Natural killer cell (primary cell): ENCODE results near the gene IAPP. TPM values are rescaled to one million over a fixed set of nuclear protein-coding genes. Genes with fewer than 3 reads are reported as not detected.
"Not testable (repeated sequence)": the region's sequence is repeated elsewhere in the genome, so short reads cannot be mapped to it uniquely, and the experiment has no call there.

Source experiments
- ATAC-seq, 3 donors: fragments of 150-1000 bp in 2 of 3; fragments of 200-7000 bp in 1 of 3; cut with Tn5 transposase; 1 replicate in 1 of 3; 2 replicates in 2 of 3; pipeline ENCODE4 v1.10.0; 2021; ENCODE audit warnings: mild to moderate bottlenecking in 2 of 3, moderate library complexity in 2 of 3
- DNase-seq, 2 donors: peaks; one replicate each; pipeline versions ENCODE4 v3.0.0 to v3.0.0-alpha.2; 2013 to 2021; ENCODE audit warnings: mixed read lengths in 1 of 2
- H3K27ac ChIP-seq: one replicate; pipeline ENCODE4 v1.5.1; 2013; ENCODE audit warnings: mild to moderate bottlenecking, low read length
- H3K27me3 ChIP-seq: one replicate; pipeline ENCODE4 v1.6.1; 2013; ENCODE audit warnings: low read length; ENCODE audit not compliant: control insufficient read depth, insufficient read depth
- H3K36me3 ChIP-seq: one replicate; pipeline ENCODE4 v1.6.1; 2013; ENCODE audit warnings: low read length; ENCODE audit not compliant: control insufficient read depth, insufficient read depth
- H3K4me1 ChIP-seq: one replicate; pipeline ENCODE4 v1.6.1; 2013; ENCODE audit warnings: low read length; ENCODE audit not compliant: control insufficient read depth, insufficient read depth
- H3K4me3 ChIP-seq: one replicate; pipeline ENCODE4 v1.5.1; 2013; ENCODE audit warnings: low read length
- H3K9me3 ChIP-seq: one replicate; pipeline ENCODE4 v1.6.1; 2013; ENCODE audit warnings: low read length; ENCODE audit not compliant: control insufficient read depth, insufficient read depth
- H3K27ac Mint-ChIP-seq, 2 donors: one replicate each; pipeline ENCODE4 v1.8.0; 2022; ENCODE audit warnings: mild to moderate bottlenecking in 2 of 2, mixed read lengths in 2 of 2, moderate library complexity in 1 of 2
- H3K27me3 Mint-ChIP-seq, 2 donors: one replicate each; pipeline ENCODE4 v1.8.0; 2022; ENCODE audit warnings: low read depth in 2 of 2, mixed read lengths in 2 of 2
- H3K36me3 Mint-ChIP-seq: one replicate; pipeline ENCODE4 v1.8.0; 2022; ENCODE audit warnings: mixed read lengths
- H3K4me1 Mint-ChIP-seq, 2 donors: one replicate each; pipeline ENCODE4 v1.8.0; 2022; ENCODE audit warnings: mixed read lengths in 2 of 2
- H3K4me3 Mint-ChIP-seq: one replicate; pipeline ENCODE4 v1.8.0; 2022; ENCODE audit warnings: mild to moderate bottlenecking, moderate library complexity, mixed read lengths
- H3K9me3 Mint-ChIP-seq, 2 donors: one replicate each; pipeline ENCODE4 v1.8.0; 2022; ENCODE audit warnings: mixed read lengths in 2 of 2
- WGBS: methylation state at CpG from one replicate; pipeline ENCODE4 v1.1.7; 2013; ENCODE audit warnings: missing lambda C conversion rate; ENCODE audit not compliant: insufficient coverage; 5-methylcytosine and 5-hydroxymethylcytosine counted together
- intact Hi-C: fragments of 100-400 bp; cut with micrococcal nuclease; formaldehyde crosslinking; loops from one replicate; pipeline ENCODE4 v1.14.2; 2022
- total RNA-seq, 4 donors: library from RNA; stranded (reverse); fragments of 120-200 nt in 1 of 4; gene quantifications; one replicate each; pipeline versions ENCODE4 v1.2.3 to v1.2.4, GENCODE V29; 2013 to 2022
- TF ChIP-seq, protein P1 (sequence below): fragments of 200-600 bp; IDR thresholded peaks from one replicate; pipeline ENCODE4 v1.8.0; 2022; ENCODE audit warnings: antibody characterized with exemption

The IAPP gene
- total RNA-seq, 3 donors from 2014 or later (not counting 1 experiment from before 2014, with no cell fraction given): not detected

DNA sequence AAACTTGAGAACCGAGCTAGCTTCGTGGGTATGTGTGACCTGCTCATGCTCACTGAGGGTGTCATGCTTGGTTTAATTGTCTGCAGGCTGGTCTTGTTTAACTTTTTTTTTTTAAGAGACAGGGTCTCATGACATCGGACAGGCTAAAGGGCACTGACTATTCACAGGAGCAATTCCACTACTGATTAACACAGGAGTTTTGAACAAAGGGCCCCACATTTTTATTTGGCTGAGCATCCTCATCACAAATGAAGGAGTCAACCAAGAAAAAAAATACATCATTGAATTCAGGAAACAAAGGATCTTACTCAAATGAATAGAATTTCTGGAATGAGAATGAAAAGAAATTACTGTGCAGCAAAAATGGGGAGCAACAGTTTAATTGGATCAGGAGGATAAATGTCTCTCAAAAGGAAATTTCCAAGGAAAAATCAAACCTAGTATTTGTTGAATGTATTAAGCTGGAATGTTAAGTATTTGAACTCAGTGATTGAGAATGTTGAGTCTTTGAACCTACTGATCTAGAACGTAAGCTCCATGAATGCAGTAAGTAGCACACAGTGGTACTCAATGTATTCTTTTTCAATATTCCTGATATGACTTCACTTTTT is 43.9 kb downstream of the IAPP start:
- intact Hi-C loops: no loop called here
- Histone ChIP-seq H3K27me3 (peaks cover 7% of the 10 kb centered on the region), H3K4me1 (no peaks in the 10 kb centered on the region), H3K4me3 (no peak overlapping the region), H3K36me3 (no peaks in the 10 kb centered on the region), H3K27ac (no peak overlapping the region), H3K9me3 (no peaks in the 10 kb centered on the region)
- H3K36me3 Mint-ChIP-seq: no peaks in the 10 kb centered on the region
- ATAC-seq (no peak), DNase-seq (no peak)
- no peaks in the 10 kb centered on the region for H3K9me3 Mint-ChIP-seq
- 93% methylated on average over 3 of the region's 4 CpGs for WGBS
- H3K4me1 Mint-ChIP-seq: no peaks in the 10 kb centered on the region
- TF ChIP-seq, protein P1, sequence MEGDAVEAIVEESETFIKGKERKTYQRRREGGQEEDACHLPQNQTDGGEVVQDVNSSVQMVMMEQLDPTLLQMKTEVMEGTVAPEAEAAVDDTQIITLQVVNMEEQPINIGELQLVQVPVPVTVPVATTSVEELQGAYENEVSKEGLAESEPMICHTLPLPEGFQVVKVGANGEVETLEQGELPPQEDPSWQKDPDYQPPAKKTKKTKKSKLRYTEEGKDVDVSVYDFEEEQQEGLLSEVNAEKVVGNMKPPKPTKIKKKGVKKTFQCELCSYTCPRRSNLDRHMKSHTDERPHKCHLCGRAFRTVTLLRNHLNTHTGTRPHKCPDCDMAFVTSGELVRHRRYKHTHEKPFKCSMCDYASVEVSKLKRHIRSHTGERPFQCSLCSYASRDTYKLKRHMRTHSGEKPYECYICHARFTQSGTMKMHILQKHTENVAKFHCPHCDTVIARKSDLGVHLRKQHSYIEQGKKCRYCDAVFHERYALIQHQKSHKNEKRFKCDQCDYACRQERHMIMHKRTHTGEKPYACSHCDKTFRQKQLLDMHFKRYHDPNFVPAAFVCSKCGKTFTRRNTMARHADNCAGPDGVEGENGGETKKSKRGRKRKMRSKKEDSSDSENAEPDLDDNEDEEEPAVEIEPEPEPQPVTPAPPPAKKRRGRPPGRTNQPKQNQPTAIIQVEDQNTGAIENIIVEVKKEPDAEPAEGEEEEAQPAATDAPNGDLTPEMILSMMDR: no peak
- no peak overlapping the region for H3K27ac Mint-ChIP-seq
- peaks cover 20 to 27% of the 10 kb centered on the region in 2 donors for H3K27me3 Mint-ChIP-seq
- H3K4me3 Mint-ChIP-seq: no peak overlapping the region

DNA sequence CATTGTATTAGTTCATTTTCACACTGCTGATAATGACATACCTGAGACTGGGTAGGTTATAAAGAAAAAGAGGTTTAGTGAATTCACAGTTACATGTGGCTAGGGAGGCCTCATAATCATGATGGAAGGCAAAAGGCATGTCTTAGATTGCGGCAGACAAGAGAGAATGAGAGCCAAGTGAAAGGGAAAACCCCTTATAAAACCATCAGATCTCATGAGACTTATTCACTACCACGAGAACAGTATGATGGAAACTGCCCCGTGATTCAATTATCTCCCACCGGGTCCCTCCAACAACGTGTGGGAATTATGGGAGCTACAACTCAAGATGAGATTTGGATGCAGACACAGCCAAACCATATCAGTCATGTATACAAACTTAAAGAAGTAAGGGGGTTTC is 45.7 kb downstream of the IAPP start:
- H3K9me3 ChIP-seq, ATAC-seq, H3K27ac ChIP-seq, H3K4me1 Mint-ChIP-seq, H3K27me3 ChIP-seq, H3K9me3 Mint-ChIP-seq, H3K36me3 ChIP-seq, H3K4me1 ChIP-seq, DNase-seq, intact Hi-C loops, H3K4me3 ChIP-seq, H3K4me3 Mint-ChIP-seq, H3K27ac Mint-ChIP-seq, H3K36me3 Mint-ChIP-seq: not testable (repeated sequence)
- WGBS: 76% methylated on average over 4 of the region's 5 CpGs
- peaks cover 24 to 27% of the 10 kb centered on the region in 2 donors for H3K27me3 Mint-ChIP-seq

DNA sequence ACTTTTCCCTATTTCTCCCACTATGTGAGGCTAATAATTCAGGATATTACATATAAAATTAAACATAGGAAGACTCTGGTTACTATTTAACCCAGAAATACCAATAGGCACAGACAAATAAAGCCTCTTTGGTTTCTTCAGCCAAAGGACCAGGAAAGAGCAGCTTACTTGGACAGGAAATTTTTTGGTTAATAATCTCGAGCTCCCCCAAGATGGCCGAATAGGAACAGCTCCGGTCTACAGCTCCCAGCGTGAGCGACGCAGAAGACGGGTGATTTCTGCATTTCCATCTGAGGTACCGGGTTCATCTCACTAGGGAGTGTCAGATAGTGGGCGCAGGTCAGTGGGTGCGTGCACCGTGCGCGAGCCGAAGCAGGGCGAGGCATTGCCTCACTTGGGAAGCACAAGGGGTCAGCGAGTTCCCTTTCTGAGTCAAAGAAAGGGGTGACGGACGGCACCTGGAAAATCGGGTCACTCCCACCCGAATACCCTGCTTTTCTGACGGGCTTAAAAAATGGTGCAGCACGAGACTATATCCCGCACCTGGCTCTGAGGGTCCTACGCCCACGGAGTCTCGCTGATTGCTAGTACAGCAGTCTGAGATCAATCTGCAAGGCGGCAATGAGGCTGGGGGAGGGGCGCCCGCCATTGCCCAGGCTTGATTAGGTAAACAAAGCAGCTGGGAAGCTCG is 46.5 kb downstream of the IAPP start:
- H3K4me3 Mint-ChIP-seq, H3K9me3 Mint-ChIP-seq, H3K27ac Mint-ChIP-seq, intact Hi-C loops, H3K36me3 ChIP-seq, H3K9me3 ChIP-seq, H3K4me1 Mint-ChIP-seq, H3K27me3 ChIP-seq, H3K27ac ChIP-seq, ATAC-seq, H3K4me1 ChIP-seq, DNase-seq, H3K36me3 Mint-ChIP-seq, H3K4me3 ChIP-seq: not testable (repeated sequence)
- peaks cover 24 to 27% of the 10 kb centered on the region in 2 donors for H3K27me3 Mint-ChIP-seq
- WGBS: 91% methylated on average over 28 of the region's 30 CpGs

DNA sequence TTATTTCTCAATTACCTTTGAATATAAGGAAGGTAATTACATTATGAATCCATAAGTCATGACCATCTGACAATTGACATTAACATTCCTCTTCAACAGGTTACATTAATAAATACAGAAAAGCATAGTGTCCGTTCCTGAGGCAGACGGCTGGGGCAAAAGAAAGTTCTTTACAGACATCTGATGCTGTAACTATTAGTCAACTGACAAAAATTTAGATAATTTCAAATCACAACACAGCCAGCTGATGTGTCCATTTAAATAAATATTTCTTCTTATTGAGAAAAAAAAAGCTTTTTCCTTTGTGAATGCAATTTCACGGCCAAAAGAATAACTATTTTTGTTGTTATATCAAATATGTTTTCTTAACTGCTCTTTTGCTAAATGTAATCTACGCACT is 55.5 kb downstream of the IAPP start:
- no peaks in the 10 kb centered on the region for H3K36me3 Mint-ChIP-seq
- TF ChIP-seq, protein P1: no peak
- peaks cover 0 to 2% of the 10 kb centered on the region in 2 donors for H3K9me3 Mint-ChIP-seq
- H3K36me3 ChIP-seq: no peaks in the 10 kb centered on the region
- ATAC-seq (no peak), DNase-seq (no peak)
- no peak overlapping the region for H3K27ac Mint-ChIP-seq
- H3K4me1 Mint-ChIP-seq: no peaks in the 10 kb centered on the region
- H3K9me3 ChIP-seq: no peaks in the 10 kb centered on the region
- 93% methylated on average over 3 of the region's 4 CpGs for WGBS
- peaks cover 19 to 21% of the 10 kb centered on the region in 2 donors for H3K27me3 Mint-ChIP-seq
- peaks cover 6% of the 10 kb centered on the region for H3K27me3 ChIP-seq
- intact Hi-C loops: no loop called here
- no peak overlapping the region for H3K4me3 Mint-ChIP-seq
- no peak overlapping the region for H3K4me3 ChIP-seq
- H3K4me1 ChIP-seq: no peaks in the 10 kb centered on the region
- no peak overlapping the region for H3K27ac ChIP-seq

Other genes starting within 250 kb of the IAPP start
- not detected for gene SLCO1B1, start 241.7 kb upstream of the IAPP start, total RNA-seq
- not detected for gene SLCO1A2, start 38.0 kb upstream of the IAPP start, total RNA-seq
- gene PYROXD1, start 64.8 kb downstream of the IAPP start, total RNA-seq: 10 to 100 TPM; 44.2 to 64.7 (median 46.8) TPM
- gene RECQL, start 128.7 kb downstream of the IAPP start, total RNA-seq: 10 to 100 TPM; 39.4 to 46.8 (median 40.1) TPM
- 10 to 100 TPM; 30.9 to 38.0 (median 33.1) TPM for gene GOLT1B, start 128.9 kb downstream of the IAPP start, total RNA-seq
- 1 to 10 TPM in 2 of 3 donors, not detected in 1; 1.2 to 1.4 TPM for gene SPX, start 153.4 kb downstream of the IAPP start, total RNA-seq
- not detected for gene GYS2, start 231.9 kb downstream of the IAPP start, total RNA-seq